HUES6 (cell line): ENCODE measurements around the gene GNB1L.
"Not testable (repeated sequence)": the region's sequence is repeated elsewhere in the genome, so short reads cannot be mapped to it uniquely, and the experiment has no call there.

Experiments used
- H3K27ac ChIP-seq: 2 replicates; pipeline ENCODE4 v1.7.0; 2013; ENCODE audit warnings: low read depth, mild to moderate bottlenecking, low read length, inconsistent platforms
- H3K27me3 ChIP-seq: 2 replicates; pipeline ENCODE4 v1.6.1; 2013; ENCODE audit warnings: low read length; ENCODE audit not compliant: control insufficient read depth, insufficient read depth
- H3K36me3 ChIP-seq: 2 replicates; pipeline ENCODE4 v1.6.1; 2013; ENCODE audit warnings: low read length; ENCODE audit not compliant: control insufficient read depth, insufficient read depth
- H3K4me1 ChIP-seq: 2 replicates; pipeline ENCODE4 v1.6.1; 2013; ENCODE audit warnings: low read length; ENCODE audit not compliant: control insufficient read depth, insufficient read depth
- H3K4me3 ChIP-seq: 2 replicates; pipeline ENCODE4 v1.5.1; 2013; ENCODE audit warnings: low read depth, low read length
- H3K9ac ChIP-seq: one replicate; pipeline ENCODE4 v1.6.1; 2013; ENCODE audit warnings: mild to moderate bottlenecking, low read length
- H3K9me3 ChIP-seq: 2 replicates; pipeline ENCODE4 v1.6.1; 2013; ENCODE audit warnings: low read depth, low read length; ENCODE audit not compliant: control insufficient read depth, insufficient read depth

GNB1L gene

GRCh38 chr22:19795617-19796008, 59.1 kb downstream of the GNB1L start:
- H3K36me3 ChIP-seq: no peaks in the 10 kb centered on the region; the same call in 1 of the 2 replicates

GRCh38 chr22:19793661-19794310, 60.9 kb downstream of the GNB1L start:
- 0 out of 2 replicates have a peak, but pooled peaks cover 3% of the 10 kb centered on the region for H3K9me3 ChIP-seq
- no peaks in the 10 kb centered on the region for H3K27me3 ChIP-seq
- no peak overlapping the region for H3K9ac ChIP-seq
- H3K4me3 ChIP-seq: no peak overlapping the region
- H3K27ac ChIP-seq: no peak overlapping the region
- H3K36me3 ChIP-seq: no peaks in the 10 kb centered on the region
- H3K4me1 ChIP-seq: peaks cover 6% of the 10 kb centered on the region; the same call in 1 of the 2 replicates

More at GRCh38 chr22:19795617-19796008, 59.1 kb downstream of the GNB1L start:
- no peak overlapping the region for H3K27ac ChIP-seq
- peaks cover 6% of the 10 kb centered on the region; the same call in 1 of the 2 replicates for H3K4me1 ChIP-seq
- no peaks in the 10 kb centered on the region for H3K27me3 ChIP-seq
- H3K4me3 ChIP-seq: no peak overlapping the region
- no peak overlapping the region for H3K9ac ChIP-seq
- 0 out of 2 replicates have a peak, but pooled peaks cover 3% of the 10 kb centered on the region for H3K9me3 ChIP-seq

DNA sequence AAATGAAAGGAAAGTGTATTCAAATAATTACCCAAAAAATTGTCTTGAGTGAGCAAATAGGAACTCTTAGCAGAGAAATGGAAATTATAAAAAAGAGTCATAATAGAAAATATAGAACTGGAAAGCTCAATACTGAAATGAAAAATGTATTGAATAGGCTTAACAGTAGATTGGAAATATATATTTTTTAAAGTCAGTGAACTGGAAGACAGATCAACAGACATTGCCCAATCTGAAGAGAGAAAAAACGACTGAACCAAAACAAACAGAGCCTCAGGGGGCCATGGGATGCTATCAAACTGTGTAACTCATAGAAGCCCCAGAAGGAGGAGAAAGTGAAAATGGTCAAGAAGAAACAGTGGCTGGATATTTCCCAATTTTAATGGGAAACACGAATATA, 61.5 kb downstream of the GNB1L start:
- 0 out of 2 replicates have a peak, but pooled peaks cover 3% of the 10 kb centered on the region for H3K9me3 ChIP-seq
- no peaks in the 10 kb centered on the region for H3K27me3 ChIP-seq
- H3K36me3 ChIP-seq: 0 out of 2 replicates have a peak, but pooled peaks cover 2% of the 10 kb centered on the region
- H3K4me3 ChIP-seq: no peak overlapping the region
- H3K27ac ChIP-seq: no peak overlapping the region
- peaks cover 6% of the 10 kb centered on the region; the same call in 1 of the 2 replicates for H3K4me1 ChIP-seq
- no peak overlapping the region for H3K9ac ChIP-seq

DNA sequence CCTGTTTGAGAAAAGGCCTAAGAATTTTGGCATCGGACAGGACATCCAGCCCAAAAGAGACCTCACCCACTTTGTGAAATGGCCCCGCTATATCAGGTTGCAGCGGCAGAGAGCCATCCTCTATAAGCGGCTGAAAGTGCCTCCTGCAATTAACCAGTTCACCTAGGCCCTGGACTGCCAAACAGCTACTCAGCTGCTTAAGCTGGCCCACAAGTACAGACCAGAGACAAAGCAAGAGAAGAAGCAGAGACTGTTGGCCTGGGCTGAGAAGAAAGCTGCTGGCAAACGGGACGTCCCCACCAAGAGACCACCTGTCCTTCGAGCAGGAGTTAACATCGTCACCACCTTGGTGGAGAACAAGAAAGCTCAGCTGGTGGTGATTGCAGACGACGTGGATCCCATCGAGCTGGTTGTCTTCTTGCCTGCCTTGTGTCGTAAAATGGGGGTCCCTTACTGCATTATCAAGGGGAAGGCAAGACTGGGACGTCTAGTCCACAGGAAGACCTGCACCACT, 62.2 kb downstream of the GNB1L start:
- not testable (repeated sequence) for H3K9me3 ChIP-seq, H3K4me3 ChIP-seq, H3K36me3 ChIP-seq, H3K27me3 ChIP-seq, H3K27ac ChIP-seq, H3K9ac ChIP-seq, H3K4me1 ChIP-seq

DNA sequence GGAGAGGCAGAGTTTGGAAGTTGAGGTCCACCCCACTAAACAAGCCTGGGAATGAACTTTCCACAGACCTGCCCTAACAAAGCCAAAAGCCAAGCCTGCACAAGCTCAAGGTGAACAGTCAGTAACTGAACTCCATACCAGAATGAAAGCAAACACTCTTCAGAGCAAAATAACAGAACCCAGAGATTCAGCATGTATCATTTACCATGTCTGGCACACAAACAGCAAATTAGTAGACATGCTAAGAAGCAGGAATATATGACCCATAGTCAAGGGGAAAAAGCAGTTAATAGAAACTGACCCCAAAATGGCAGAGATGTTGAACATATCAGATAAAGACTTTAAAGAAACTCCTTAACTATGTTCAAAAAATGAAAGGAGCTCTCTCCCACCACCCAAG, 62.8 kb downstream of the GNB1L start:
- Histone ChIP-seq H3K4me3 (no peak overlapping the region), H3K9ac (no peak overlapping the region), H3K4me1 (no peaks in the 10 kb centered on the region), H3K9me3 (0 out of 2 replicates have a peak, but pooled peaks cover 3% of the 10 kb centered on the region), H3K27me3 (no peaks in the 10 kb centered on the region), H3K36me3 (0 out of 2 replicates have a peak, but pooled peaks cover 2% of the 10 kb centered on the region), H3K27ac (no peak overlapping the region)

DNA sequence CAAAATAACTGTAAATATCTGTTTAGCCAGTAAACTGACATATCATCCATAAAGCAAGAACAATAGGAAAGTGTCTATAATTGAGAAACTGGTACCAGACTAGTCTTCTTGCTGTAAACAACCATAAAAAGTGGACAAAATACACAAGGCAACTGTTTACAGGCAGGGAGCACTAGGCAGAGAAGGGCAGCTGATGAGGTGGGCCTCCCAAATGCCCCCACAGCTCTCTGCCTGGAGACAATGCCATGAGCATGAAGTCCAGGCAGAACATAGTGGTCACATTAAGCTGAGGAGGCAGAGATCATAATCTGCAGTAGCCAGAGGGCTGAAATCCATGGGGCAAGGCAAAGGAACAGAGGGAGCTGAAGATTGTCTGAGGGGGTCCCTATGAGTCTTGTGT, 63.4 kb downstream of the GNB1L start:
- no peaks in the 10 kb centered on the region for H3K4me1 ChIP-seq
- no peaks in the 10 kb centered on the region for H3K27me3 ChIP-seq
- H3K4me3 ChIP-seq: no peak overlapping the region
- H3K9me3 ChIP-seq: 0 out of 2 replicates have a peak, but pooled peaks cover 3% of the 10 kb centered on the region
- no peak overlapping the region for H3K27ac ChIP-seq
- H3K9ac ChIP-seq: no peak overlapping the region
- 0 out of 2 replicates have a peak, but pooled peaks cover 2% of the 10 kb centered on the region for H3K36me3 ChIP-seq

DNA sequence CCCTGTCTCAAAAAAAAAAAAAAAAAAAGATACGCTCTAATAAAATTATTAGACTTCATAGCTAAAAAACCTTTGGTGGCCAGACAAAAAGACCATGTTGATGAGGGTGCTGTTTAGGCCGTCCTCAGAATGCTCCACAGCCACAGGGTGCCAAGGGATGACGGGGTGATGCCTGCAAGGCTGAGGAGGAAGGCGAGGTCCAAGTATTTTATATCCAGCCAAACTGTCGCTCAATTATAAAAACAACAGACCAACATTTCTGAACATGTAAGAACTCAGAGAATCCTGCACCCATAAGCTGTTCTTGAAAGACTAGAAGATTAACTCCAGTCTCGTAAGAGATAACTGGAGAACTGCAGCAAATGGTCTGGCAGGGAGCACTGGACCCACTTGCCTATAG, 64.8 kb downstream of the GNB1L start:
- Histone ChIP-seq H3K9ac (no peak overlapping the region), H3K9me3 (0 out of 2 replicates have a peak, but pooled peaks cover 3% of the 10 kb centered on the region), H3K27ac (no peak overlapping the region), H3K4me1 (no peaks in the 10 kb centered on the region), H3K36me3 (0 out of 2 replicates have a peak, but pooled peaks cover 2% of the 10 kb centered on the region), H3K4me3 (no peak overlapping the region), H3K27me3 (no peaks in the 10 kb centered on the region)

DNA sequence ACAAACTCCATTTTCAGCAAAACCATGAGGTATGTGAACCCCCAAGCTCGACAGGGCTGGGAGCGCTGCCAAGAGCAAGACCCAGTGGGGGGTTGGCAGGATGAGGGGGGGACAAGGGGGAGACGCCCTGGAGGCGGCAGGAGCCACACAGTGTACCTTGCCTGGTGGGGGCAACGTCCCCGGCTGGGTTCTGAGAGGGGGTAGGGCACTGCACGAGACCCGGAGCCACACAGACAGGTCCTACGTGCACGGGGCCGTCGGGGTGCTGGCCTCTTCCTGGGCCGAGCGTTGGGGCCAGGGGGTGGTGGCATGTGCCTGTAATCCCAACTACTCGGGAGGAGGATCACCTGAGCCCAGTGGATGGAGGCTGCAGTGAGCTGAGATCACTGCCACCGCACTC, 65.3 kb downstream of the GNB1L start:
- Histone ChIP-seq H3K9ac (no peak overlapping the region), H3K4me1 (no peaks in the 10 kb centered on the region), H3K4me3 (no peak overlapping the region), H3K9me3 (0 out of 2 replicates have a peak, but pooled peaks cover 3% of the 10 kb centered on the region), H3K27me3 (no peaks in the 10 kb centered on the region), H3K27ac (no peak overlapping the region), H3K36me3 (0 out of 2 replicates have a peak, but pooled peaks cover 2% of the 10 kb centered on the region)

DNA sequence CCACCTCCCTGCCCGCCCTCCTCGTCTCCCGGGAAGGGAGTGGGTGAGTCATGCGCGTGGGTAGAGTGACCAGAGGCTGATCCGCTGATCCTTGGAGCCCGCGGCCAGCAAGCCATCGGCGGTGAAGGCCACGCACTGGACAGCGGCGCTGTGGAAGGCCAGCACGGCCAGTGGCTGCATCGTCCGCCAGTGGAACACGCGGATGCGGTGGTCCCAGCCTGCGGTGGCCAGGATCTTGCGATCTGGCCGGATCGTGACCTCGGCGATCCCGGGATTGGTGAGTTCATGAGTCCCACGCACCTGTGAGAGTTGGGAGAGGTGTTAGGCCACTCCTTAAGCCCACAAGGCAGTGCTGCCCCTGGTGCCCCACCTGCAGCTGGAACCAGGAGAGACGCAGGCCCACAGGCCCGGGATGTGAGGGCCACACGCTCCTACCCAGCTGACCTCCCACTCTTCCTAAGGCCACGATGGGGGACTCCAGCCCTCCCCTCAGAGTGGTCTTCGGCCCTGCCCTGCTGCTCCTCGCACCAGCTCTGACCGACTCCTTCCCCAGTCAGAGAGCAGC, 65.9 kb downstream of the GNB1L start:
- Histone ChIP-seq H3K27ac (no peak overlapping the region), H3K9me3 (0 out of 2 replicates have a peak, but pooled peaks cover 3% of the 10 kb centered on the region), H3K4me3 (no peak overlapping the region), H3K9ac (no peak overlapping the region), H3K27me3 (no peaks in the 10 kb centered on the region), H3K4me1 (no peaks in the 10 kb centered on the region), H3K36me3 (0 out of 2 replicates have a peak, but pooled peaks cover 2% of the 10 kb centered on the region)

GRCh38 chr22:19787849-19788141, 66.9 kb downstream of the GNB1L start:
- H3K36me3 ChIP-seq: 0 out of 2 replicates have a peak, but pooled peaks cover 2% of the 10 kb centered on the region
- H3K27ac ChIP-seq: no peak overlapping the region
- H3K4me1 ChIP-seq: no peaks in the 10 kb centered on the region
- H3K9ac ChIP-seq: no peak overlapping the region
- H3K4me3 ChIP-seq: no peak overlapping the region
- H3K27me3 ChIP-seq: no peaks in the 10 kb centered on the region
- 0 out of 2 replicates have a peak, but pooled peaks cover 3% of the 10 kb centered on the region for H3K9me3 ChIP-seq
